PC-9 (cell line): ENCODE data around the gene RPL32.

Experiments used
- EZH2 ChIP-seq: fragments of 200-600 bp; sonication (generic); IDR thresholded peaks from 2 replicates; pipeline ENCODE4 v1.8.0; 2017; ENCODE audit warnings: antibody characterized with exemption, low read depth
- TF ChIP-seq, protein P1 (sequence below): fragments of 200-600 bp; sonication (generic); conservative IDR thresholded peaks from 2 replicates; pipeline ENCODE4 v1.6.1; 2017; ENCODE audit warnings: mixed run types, antibody characterized with exemption, mild to moderate bottlenecking, moderate library complexity

DNA sequence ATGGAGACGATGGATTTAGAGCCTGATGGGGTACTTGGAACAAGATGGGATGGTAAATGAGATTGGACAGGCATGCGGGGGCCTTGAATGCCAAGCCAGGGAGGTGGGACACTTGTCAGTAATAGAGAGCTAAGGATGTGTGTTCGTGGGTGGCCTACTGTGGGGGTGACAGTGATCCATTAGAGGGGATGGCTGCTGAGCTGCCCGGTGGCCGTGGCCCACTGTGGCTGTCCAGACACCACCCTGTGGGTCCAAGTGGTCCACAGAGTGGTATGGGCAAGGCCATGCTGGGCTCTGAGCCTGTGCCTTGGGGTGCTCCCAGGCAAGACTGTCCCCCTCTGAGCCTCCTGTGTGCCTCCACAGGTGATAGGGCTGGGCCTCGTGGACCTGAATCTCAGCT, 27.4 kb downstream of the RPL32 start:
- TF ChIP-seq, protein P1, sequence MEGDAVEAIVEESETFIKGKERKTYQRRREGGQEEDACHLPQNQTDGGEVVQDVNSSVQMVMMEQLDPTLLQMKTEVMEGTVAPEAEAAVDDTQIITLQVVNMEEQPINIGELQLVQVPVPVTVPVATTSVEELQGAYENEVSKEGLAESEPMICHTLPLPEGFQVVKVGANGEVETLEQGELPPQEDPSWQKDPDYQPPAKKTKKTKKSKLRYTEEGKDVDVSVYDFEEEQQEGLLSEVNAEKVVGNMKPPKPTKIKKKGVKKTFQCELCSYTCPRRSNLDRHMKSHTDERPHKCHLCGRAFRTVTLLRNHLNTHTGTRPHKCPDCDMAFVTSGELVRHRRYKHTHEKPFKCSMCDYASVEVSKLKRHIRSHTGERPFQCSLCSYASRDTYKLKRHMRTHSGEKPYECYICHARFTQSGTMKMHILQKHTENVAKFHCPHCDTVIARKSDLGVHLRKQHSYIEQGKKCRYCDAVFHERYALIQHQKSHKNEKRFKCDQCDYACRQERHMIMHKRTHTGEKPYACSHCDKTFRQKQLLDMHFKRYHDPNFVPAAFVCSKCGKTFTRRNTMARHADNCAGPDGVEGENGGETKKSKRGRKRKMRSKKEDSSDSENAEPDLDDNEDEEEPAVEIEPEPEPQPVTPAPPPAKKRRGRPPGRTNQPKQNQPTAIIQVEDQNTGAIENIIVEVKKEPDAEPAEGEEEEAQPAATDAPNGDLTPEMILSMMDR: no peak
- no peak for TF ChIP-seq EZH2
